Thyroid gland (tissue), 4 donors: ENCODE results near the gene SLC25A22.

Source experiments
- POLR2A ChIP-seq, 2 donors: fragments of 450-650 bp; IDR thresholded peaks; one replicate each; pipeline ENCODE4 v1.6.1; 2017; ENCODE audit warnings: antibody characterized with exemption in 2 of 2, mild to moderate bottlenecking in 2 of 2, moderate library complexity in 1 of 2
- TF ChIP-seq, protein P1 (sequence below), 6 experiments: fragments of 200-600 bp in 3 of 6; fragments of 450-650 bp in 3 of 6; sonication (generic) in 3 of 6; IDR thresholded peaks; one replicate each; pipeline ENCODE4 v1.5.1; 2016 to 2019; ENCODE audit warnings: antibody characterized with exemption in 6 of 6, mild to moderate bottlenecking in 2 of 6, inconsistent platforms in 1 of 6, moderate library complexity in 1 of 6

DNA sequence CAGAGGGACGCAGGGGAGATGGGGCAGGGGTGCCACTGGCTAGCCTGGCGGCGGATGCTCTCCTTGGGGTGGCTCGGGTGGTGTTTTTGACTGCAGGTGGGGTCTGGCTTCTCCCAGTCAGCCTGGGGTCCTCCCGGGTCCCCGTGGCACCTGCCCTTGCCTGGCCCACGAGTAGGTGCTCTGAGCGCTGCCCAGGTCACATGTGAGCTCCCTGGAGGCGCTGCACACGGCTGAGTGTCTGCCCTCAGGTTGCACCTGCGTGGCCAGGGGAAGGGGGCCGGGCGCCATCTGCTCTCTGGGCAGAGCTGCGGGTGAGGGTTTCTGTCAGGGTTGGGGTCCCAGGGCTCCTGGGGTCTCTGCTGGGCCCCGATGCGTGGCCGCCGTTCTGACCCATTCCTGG, 49.8 kb upstream of the SLC25A22 start:
- TF ChIP-seq, protein P1, sequence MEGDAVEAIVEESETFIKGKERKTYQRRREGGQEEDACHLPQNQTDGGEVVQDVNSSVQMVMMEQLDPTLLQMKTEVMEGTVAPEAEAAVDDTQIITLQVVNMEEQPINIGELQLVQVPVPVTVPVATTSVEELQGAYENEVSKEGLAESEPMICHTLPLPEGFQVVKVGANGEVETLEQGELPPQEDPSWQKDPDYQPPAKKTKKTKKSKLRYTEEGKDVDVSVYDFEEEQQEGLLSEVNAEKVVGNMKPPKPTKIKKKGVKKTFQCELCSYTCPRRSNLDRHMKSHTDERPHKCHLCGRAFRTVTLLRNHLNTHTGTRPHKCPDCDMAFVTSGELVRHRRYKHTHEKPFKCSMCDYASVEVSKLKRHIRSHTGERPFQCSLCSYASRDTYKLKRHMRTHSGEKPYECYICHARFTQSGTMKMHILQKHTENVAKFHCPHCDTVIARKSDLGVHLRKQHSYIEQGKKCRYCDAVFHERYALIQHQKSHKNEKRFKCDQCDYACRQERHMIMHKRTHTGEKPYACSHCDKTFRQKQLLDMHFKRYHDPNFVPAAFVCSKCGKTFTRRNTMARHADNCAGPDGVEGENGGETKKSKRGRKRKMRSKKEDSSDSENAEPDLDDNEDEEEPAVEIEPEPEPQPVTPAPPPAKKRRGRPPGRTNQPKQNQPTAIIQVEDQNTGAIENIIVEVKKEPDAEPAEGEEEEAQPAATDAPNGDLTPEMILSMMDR (IDR thresholded peaks at IDR 0.05), result no peak
- TF ChIP-seq POLR2A (IDR thresholded peaks at IDR 0.05), result no peak
